ENCODE measurements around the gene DOK6.

DNA sequence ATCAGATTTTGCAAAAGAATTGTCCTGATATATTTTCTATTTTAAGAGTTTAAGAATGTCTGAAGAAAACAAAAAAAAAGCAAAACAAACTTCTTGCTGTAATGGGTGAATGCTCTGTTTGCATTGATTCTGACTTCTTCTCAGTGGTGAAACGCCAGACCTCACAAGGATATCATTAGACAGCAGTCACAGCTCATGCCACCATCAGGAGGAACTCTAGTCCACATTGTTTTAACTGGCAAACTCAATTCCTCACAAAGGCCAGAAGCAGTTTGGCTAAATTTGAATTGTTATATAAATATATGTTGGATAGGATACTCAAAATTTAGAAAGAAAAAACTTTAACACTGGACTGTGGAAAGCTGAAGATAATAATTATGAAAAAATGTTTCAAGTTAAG lies 89.4 kb downstream of the DOK6 start:
- TF ChIP-seq, protein P1, sequence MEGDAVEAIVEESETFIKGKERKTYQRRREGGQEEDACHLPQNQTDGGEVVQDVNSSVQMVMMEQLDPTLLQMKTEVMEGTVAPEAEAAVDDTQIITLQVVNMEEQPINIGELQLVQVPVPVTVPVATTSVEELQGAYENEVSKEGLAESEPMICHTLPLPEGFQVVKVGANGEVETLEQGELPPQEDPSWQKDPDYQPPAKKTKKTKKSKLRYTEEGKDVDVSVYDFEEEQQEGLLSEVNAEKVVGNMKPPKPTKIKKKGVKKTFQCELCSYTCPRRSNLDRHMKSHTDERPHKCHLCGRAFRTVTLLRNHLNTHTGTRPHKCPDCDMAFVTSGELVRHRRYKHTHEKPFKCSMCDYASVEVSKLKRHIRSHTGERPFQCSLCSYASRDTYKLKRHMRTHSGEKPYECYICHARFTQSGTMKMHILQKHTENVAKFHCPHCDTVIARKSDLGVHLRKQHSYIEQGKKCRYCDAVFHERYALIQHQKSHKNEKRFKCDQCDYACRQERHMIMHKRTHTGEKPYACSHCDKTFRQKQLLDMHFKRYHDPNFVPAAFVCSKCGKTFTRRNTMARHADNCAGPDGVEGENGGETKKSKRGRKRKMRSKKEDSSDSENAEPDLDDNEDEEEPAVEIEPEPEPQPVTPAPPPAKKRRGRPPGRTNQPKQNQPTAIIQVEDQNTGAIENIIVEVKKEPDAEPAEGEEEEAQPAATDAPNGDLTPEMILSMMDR (conservative IDR thresholded peaks at IDR 0.05; ENCODE audit: low read length) = no peak
- TF ChIP-seq EZH2phosphoT487 (IDR thresholded peaks at IDR 0.05; ENCODE audit: borderline replicate concordance, low read depth, low read length) = no peak
